H1 (cell line): ENCODE measurements around the gene ZNF608. TPM values are rescaled to one million over a fixed set of nuclear protein-coding genes. Genes with fewer than 3 reads are reported as not detected.
A peak's percentile ranks its signal among the peaks of the same experiment; 100 is the strongest.

ENCODE experiments used
- CTCF ChIA-PET: fragments of 300-600 bp; sonication (Branson Sonifier 250); formaldehyde crosslinking; loops from one replicate; lab custom pipeline; 2021; ENCODE audit not compliant: partially characterized antibody; lab: Charles Lee
- POLR2A ChIA-PET: fragments of 300-600 bp; sonication (Branson Sonifier 250); formaldehyde crosslinking; loops from one replicate; lab custom pipeline; 2021; ENCODE audit warnings: inconsistent platforms; ENCODE audit not compliant: partially characterized antibody; lab: Charles Lee
- DNase-seq, 2 experiments: peaks; one replicate each; pipeline versions ENCODE4 v3.0.0 to v3.0.0-alpha.2; 2010 to 2022; ENCODE audit warnings: low spot score in 2 of 2, low read depth in 1 of 2, mixed read lengths in 1 of 2
- FAIRE-seq: peaks from 2 replicates; lab custom pipeline; 2011; peaks lifted over from hg19 to GRCh38; lab: Jason Lieb, UNC
- H2AFZ ChIP-seq: 2 replicates; pipeline ENCODE4 v1.8.1; 2012; ENCODE audit warnings: low read length, inconsistent platforms
- H2AK5ac ChIP-seq: 2 replicates; pipeline ENCODE4 v1.6.1; 2013; ENCODE audit warnings: low read depth, low read length
- H2BK120ac ChIP-seq: replicated peaks from 2 replicates; pipeline ENCODE3; 2013; ENCODE audit warnings: low read depth, low read length, inconsistent platforms
- H2BK12ac ChIP-seq: 2 replicates; pipeline ENCODE4 v1.6.1; 2013; ENCODE audit warnings: low read depth, low read length
- H2BK15ac ChIP-seq: 2 replicates; pipeline ENCODE4 v1.6.1; 2013; ENCODE audit warnings: low read length
- H2BK20ac ChIP-seq: 2 replicates; pipeline ENCODE4 v1.6.1; 2013; ENCODE audit warnings: low read length
- H2BK5ac ChIP-seq: 2 replicates; pipeline ENCODE4 v1.6.1; 2013; ENCODE audit warnings: low read depth, low read length
- H3K14ac ChIP-seq: 2 replicates; pipeline ENCODE4 v1.6.1; 2013; ENCODE audit warnings: inconsistent platforms; ENCODE audit not compliant: insufficient read length
- H3K18ac ChIP-seq: 2 replicates; pipeline ENCODE4 v1.6.1; 2013; ENCODE audit warnings: low read length; ENCODE audit errors: extremely low read depth
- H3K23ac ChIP-seq: 2 replicates; pipeline ENCODE4 v1.6.1; 2013; ENCODE audit warnings: inconsistent platforms; ENCODE audit not compliant: insufficient read length
- H3K23me2 ChIP-seq: 2 replicates; pipeline ENCODE4 v1.6.1; 2013; ENCODE audit warnings: low read depth, low read length
- H3K27ac ChIP-seq: 2 replicates; pipeline ENCODE4 v1.6.1; 2011; ENCODE audit warnings: low read depth, low read length, inconsistent platforms
- H3K27me3 ChIP-seq, 4 experiments: replicated peaks in 1 of 4; 1 replicate in 1 of 4; 2 replicates in 3 of 4; pipeline versions ENCODE4 v1.6.1 to v1.8.1; 2011 to 2013; ENCODE audit warnings: low read length in 3 of 4, mild to moderate bottlenecking in 3 of 4, inconsistent platforms in 2 of 4, mixed read lengths in 2 of 4, moderate library complexity in 1 of 4; ENCODE audit not compliant: control insufficient read depth in 3 of 4, insufficient read depth in 3 of 4; ENCODE audit errors: extremely low read depth in 1 of 4
- H3K36me3 ChIP-seq, 4 experiments: 2 replicates each; pipeline versions ENCODE4 v1.6.1 to v1.8.1; 2011 to 2013; ENCODE audit warnings: mild to moderate bottlenecking in 4 of 4, low read length in 3 of 4, moderate library complexity in 2 of 4, control low read depth in 1 of 4, inconsistent platforms in 1 of 4; ENCODE audit not compliant: insufficient read depth in 4 of 4, control insufficient read depth in 2 of 4
- H3K4ac ChIP-seq: replicated peaks from 2 replicates; pipeline ENCODE3; 2013; ENCODE audit warnings: low read length, low read depth, mixed read lengths, inconsistent platforms; ENCODE audit not compliant: insufficient read length
- H3K4me1 ChIP-seq, 4 experiments: replicated peaks in 1 of 4; 1 replicate in 1 of 4; 2 replicates in 3 of 4; pipeline versions ENCODE4 v1.6.1 to v1.8.1; 2011 to 2013; ENCODE audit warnings: low read length in 3 of 4, inconsistent platforms in 2 of 4, mixed read lengths in 1 of 4; ENCODE audit not compliant: insufficient read depth in 4 of 4, control insufficient read depth in 3 of 4
- H3K4me2 ChIP-seq, 2 experiments: 2 replicates each; pipeline versions ENCODE4 v1.6.1 to v1.8.1; 2011 to 2013; ENCODE audit warnings: low read depth in 2 of 2, low read length in 2 of 2, control low read depth in 1 of 2, inconsistent platforms in 1 of 2, mild to moderate bottlenecking in 1 of 2; ENCODE audit not compliant: insufficient read depth in 1 of 2
- H3K4me3 ChIP-seq, 4 experiments: fragments of 200-600, 300-600 bp in 1 of 4; sonication (generic), shearing (Covaris generic), sonication (Bioruptor Twin) in 1 of 4; 2 replicates each; pipeline versions ENCODE4 v1.5.1 to v1.8.1; 2011 to 2016; ENCODE audit warnings: low read length in 4 of 4, low read depth in 3 of 4, control low read depth in 2 of 4, inconsistent platforms in 2 of 4, mild to moderate bottlenecking in 2 of 4, mixed read lengths in 1 of 4, moderate library complexity in 1 of 4; ENCODE audit not compliant: insufficient read depth in 2 of 4; ENCODE audit errors: extremely low read depth in 1 of 4
- H3K56ac ChIP-seq: replicated peaks from 2 replicates; pipeline ENCODE3; 2013; ENCODE audit warnings: low read depth, mild to moderate bottlenecking, mixed read lengths, low read length, inconsistent platforms; ENCODE audit not compliant: insufficient read length
- H3K79me1 ChIP-seq: 2 replicates; pipeline ENCODE4 v1.6.1; 2013; ENCODE audit warnings: low read depth, low read length, control low read depth
- H3K79me2 ChIP-seq, 2 experiments: 2 replicates each; pipeline versions ENCODE4 v1.6.1 to v1.8.1; 2012 to 2013; ENCODE audit warnings: low read length in 2 of 2, mild to moderate bottlenecking in 2 of 2, inconsistent platforms in 1 of 2; ENCODE audit not compliant: insufficient read depth in 2 of 2, control insufficient read depth in 1 of 2
- H3K9ac ChIP-seq, 4 experiments: replicated peaks in 1 of 4; 1 replicate in 1 of 4; 2 replicates in 3 of 4; pipeline versions ENCODE4 v1.6.1 to v1.8.1; 2011 to 2013; ENCODE audit warnings: low read depth in 3 of 4, low read length in 3 of 4, control low read depth in 2 of 4, mild to moderate bottlenecking in 2 of 4, moderate library complexity in 2 of 4, inconsistent platforms in 1 of 4; ENCODE audit errors: extremely low read depth in 1 of 4
- H3K9me3 ChIP-seq, 2 experiments: 2 replicates each; pipeline versions ENCODE4 v1.6.1 to v1.8.1; 2012 to 2013; ENCODE audit warnings: mild to moderate bottlenecking in 2 of 2, moderate library complexity in 2 of 2, control low read depth in 1 of 2, inconsistent platforms in 1 of 2, low read depth in 1 of 2, low read length in 1 of 2, mixed read lengths in 1 of 2; ENCODE audit not compliant: insufficient read depth in 2 of 2
- H4K20me1 ChIP-seq, 2 experiments: replicated peaks in 1 of 2; 2 replicates each; pipeline versions ENCODE3 to v1.8.1; 2011 to 2013; ENCODE audit warnings: inconsistent platforms in 2 of 2, low read length in 2 of 2, mild to moderate bottlenecking in 1 of 2; ENCODE audit not compliant: insufficient read depth in 2 of 2, control insufficient read depth in 1 of 2
- H4K5ac ChIP-seq: 2 replicates; pipeline ENCODE4 v1.6.1; 2013; ENCODE audit warnings: low read length, low read depth, mixed read lengths, inconsistent platforms; ENCODE audit not compliant: insufficient read length
- H4K8ac ChIP-seq: 2 replicates; pipeline ENCODE4 v1.8.0; 2013; ENCODE audit warnings: mild to moderate bottlenecking, moderate library complexity, low read length, inconsistent platforms; ENCODE audit not compliant: insufficient read depth; ENCODE audit errors: extremely low read depth
- H4K91ac ChIP-seq: replicated peaks from 2 replicates; pipeline ENCODE3; 2013; ENCODE audit warnings: low read length, mixed read lengths, inconsistent platforms; ENCODE audit not compliant: insufficient read length
- EZH2 ChIP-seq: fragments of 200-600 bp; sonication (generic); IDR thresholded peaks from 2 replicates; pipeline ENCODE4 v1.7.1; 2012; ENCODE audit warnings: low read depth, mild to moderate bottlenecking, moderate library complexity, low read length, inconsistent platforms; ENCODE audit not compliant: severe bottlenecking
- POLR2AphosphoS5 ChIP-seq: IDR thresholded peaks from 2 replicates; pipeline ENCODE4 v1.6.1; 2011; ENCODE audit warnings: low read depth, low read length
- WGBS, 2 experiments: shearing (Covaris generic) in 1 of 2; methylation state at CpG; one replicate each; pipeline versions ENCODE4 v1.1.6 to v1.1.7; 2013 to 2015; ENCODE audit warnings: low lambda C conversion rate in 2 of 2, mixed read lengths in 2 of 2, inconsistent platforms in 1 of 2, low coverage in 1 of 2, missing lambda C conversion rate in 1 of 2; ENCODE audit not compliant: insufficient replicate concordance in 2 of 2, insufficient coverage in 1 of 2, insufficient read length in 1 of 2; ENCODE audit errors: extremely low coverage in 1 of 2, missing lambda C conversion rate in 1 of 2; 5-methylcytosine and 5-hydroxymethylcytosine counted together
- polyA plus RNA-seq, 7 experiments: library from polyadenylated mRNA; depleted of rRNA in 3 of 7; stranded (reverse) in 5 of 7; unstranded in 2 of 7; fragments of >200 nt in 5 of 7; fragments of 200-250 nt in 2 of 7; gene quantifications; 1 replicate in 5 of 7; 2 replicates in 1 of 7; 4 replicates in 1 of 7; pipeline versions ENCODE4 v1.2.1 to v1.2.3, GENCODE V29; 2011 to 2013; ENCODE audit warnings: missing spikeins in 2 of 7, mixed read lengths in 2 of 7
- total RNA-seq: library from RNA; stranded (reverse); fragmentation: NEBNext Ultra II Directional; extraction: Animal tissue kit (Norgen Biotek cat#: 25700); gene quantifications from 2 replicates; pipeline ENCODE4 v1.2.1, GENCODE V29; 2021
- TF ChIP-seq, protein P1 (sequence below): IDR thresholded peaks from 2 replicates; pipeline ENCODE4 v1.6.1; 2011; ENCODE audit warnings: low read length, improper control_type of control experiment
- TF ChIP-seq, protein P2 (sequence below): IDR thresholded peaks from 2 replicates; pipeline ENCODE4 v1.6.1; 2012; ENCODE audit warnings: inconsistent platforms

The ZNF608 gene
- total and polyA plus RNA-seq, 2 of the 8 experiments (the other 6 are each of a cell fraction or from before 2014, with no cell fraction given) = 17.2 to 40.8 TPM

DNA sequence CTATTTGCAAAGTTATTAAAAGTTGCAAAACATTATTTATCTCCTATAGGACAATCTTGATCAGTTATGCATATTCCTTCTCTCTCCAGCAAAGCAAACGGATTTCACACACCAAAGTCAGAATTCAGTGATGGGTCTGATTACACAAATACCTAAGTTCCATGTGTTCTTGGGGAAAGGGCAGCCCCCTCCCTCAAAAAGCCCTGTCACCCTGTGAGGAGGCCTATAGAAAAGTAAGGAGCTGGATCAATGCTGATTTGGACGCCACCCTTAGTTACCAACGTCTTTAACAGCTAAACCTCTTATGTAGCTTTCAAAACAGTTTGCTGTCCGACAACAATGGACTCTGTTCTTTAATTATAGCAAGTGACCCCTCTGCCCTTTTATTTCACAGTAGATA is 6.4 kb downstream of the ZNF608 start:
- CTCF ChIA-PET = no interaction called here
- TF ChIP-seq, protein P1, sequence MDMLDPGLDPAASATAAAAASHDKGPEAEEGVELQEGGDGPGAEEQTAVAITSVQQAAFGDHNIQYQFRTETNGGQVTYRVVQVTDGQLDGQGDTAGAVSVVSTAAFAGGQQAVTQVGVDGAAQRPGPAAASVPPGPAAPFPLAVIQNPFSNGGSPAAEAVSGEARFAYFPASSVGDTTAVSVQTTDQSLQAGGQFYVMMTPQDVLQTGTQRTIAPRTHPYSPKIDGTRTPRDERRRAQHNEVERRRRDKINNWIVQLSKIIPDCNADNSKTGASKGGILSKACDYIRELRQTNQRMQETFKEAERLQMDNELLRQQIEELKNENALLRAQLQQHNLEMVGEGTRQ = no peak
- TF ChIP-seq POLR2AphosphoS5 = no peak
- TF ChIP-seq EZH2 = no peak
- TF ChIP-seq, protein P2, sequence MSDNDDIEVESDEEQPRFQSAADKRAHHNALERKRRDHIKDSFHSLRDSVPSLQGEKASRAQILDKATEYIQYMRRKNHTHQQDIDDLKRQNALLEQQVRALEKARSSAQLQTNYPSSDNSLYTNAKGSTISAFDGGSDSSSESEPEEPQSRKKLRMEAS = no peak
- TF ChIP-seq, all 59 proteins: peak for 0
- H4K20me1 ChIP-seq = peaks cover 3 to 18% of the 10 kb centered on the region in 2 experiments
- DNase-seq (no peak), FAIRE-seq (no peak)
- H3K79me2 ChIP-seq = peaks cover 30 to 94% of the 10 kb centered on the region in 2 experiments
- peaks cover 3% of the 10 kb centered on the region for H3K79me1 ChIP-seq
- no peak overlapping the region for H3K14ac ChIP-seq
- H2BK120ac ChIP-seq = no peak overlapping the region
- H3K4ac ChIP-seq = peak overlapping the region; percentile 21
- H3K9me3 ChIP-seq = peaks cover 0 to 4% of the 10 kb centered on the region in 2 experiments; a peak in 1 of 4 replicates
- H2BK15ac ChIP-seq = no peak overlapping the region
- 53% methylated on average over 4 of the region's 4 CpGs; no CpG with 5 or more reads in 1 of the 2 experiments for WGBS, 2 experiments
- no peak overlapping the region for H4K5ac ChIP-seq
- H3K36me3 ChIP-seq = peaks cover 0 to 11% (median 0%) of the 10 kb centered on the region in 4 experiments; a peak in 1 of 8 replicates
- no peak overlapping the region for H2BK20ac ChIP-seq
- no peaks in the 10 kb centered on the region for H3K27me3 ChIP-seq
- no peak overlapping the region for H2BK5ac ChIP-seq
- no peak overlapping the region for H3K56ac ChIP-seq
- peak overlapping the region; percentile 19 for H3K18ac ChIP-seq
- no peak overlapping the region for H2AK5ac ChIP-seq
- peak overlapping the region; percentile 56 to 64 for H3K4me2 ChIP-seq
- no peak overlapping the region for H2BK12ac ChIP-seq
- POLR2A ChIA-PET = interaction anchor here (6.5 kb wide), 1 partner anchor 9 kb away, joined by 74 read pairs; no protein-coding TSS in a partner anchor
- no peak overlapping the region for H3K9ac ChIP-seq
- no peak overlapping the region for H4K91ac ChIP-seq
- no peak overlapping the region for H4K8ac ChIP-seq
- H3K4me1 ChIP-seq = peaks cover 13 to 49% (median 29%) of the 10 kb centered on the region in 4 experiments
- H2AFZ ChIP-seq = no peak overlapping the region
- peak overlapping the region in 1 of 4 experiments; percentile 40; a peak in 2 of 8 replicates for H3K4me3 ChIP-seq
- no peak overlapping the region for H3K27ac ChIP-seq
- no peak overlapping the region for H3K23ac ChIP-seq
- peaks cover 12% of the 10 kb centered on the region for H3K23me2 ChIP-seq
